Kidney (tissue), 2 donors: ENCODE data around the gene FBN3. TPM values are rescaled to one million over a fixed set of nuclear protein-coding genes. Genes with fewer than 3 reads are reported as not detected.

ENCODE experiments used
- polyA plus RNA-seq: library from polyadenylated mRNA; stranded (reverse); fragments of 350-450 nt; fragmentation: Illumina TruSeq; extraction: RNeasy Lipid Tissue Mini Kit (QIAGEN cat#74804); gene quantifications from one replicate; pipeline ENCODE4 v1.2.3, GENCODE V29; 2014; ENCODE audit warnings: low read depth, low replicate concordance; ENCODE audit not compliant: insufficient read depth
- total RNA-seq: library from RNA; stranded (reverse); fragmentation: NEBNext Ultra II Directional; extraction: Animal tissue kit (Norgen Biotek cat#: 25700); gene quantifications from one replicate; pipeline ENCODE4 v1.2.1, GENCODE V29; 2021
- donor health status: DM: yes; HTN: yes; CAD: no.

Gene FBN3
- total and polyA plus RNA-seq, 2 donors from 2014 or later: 0.44 to 0.56 TPM

Other genes with a start within 250 kb of the FBN3 start
- 37.0 TPM for gene MAP2K7, start 245.7 kb downstream of the FBN3 start, total RNA-seq
- 16.7 TPM for gene MAP2K7, start 245.7 kb downstream of the FBN3 start, polyA plus RNA-seq
- 0.44 TPM for gene TGFBR3L, start 234.8 kb downstream of the FBN3 start, total RNA-seq
- gene TGFBR3L, start 234.8 kb downstream of the FBN3 start, polyA plus RNA-seq: 1.5 TPM
- 18.4 TPM for gene SNAPC2, start 229.3 kb downstream of the FBN3 start, total RNA-seq
- 24.3 TPM for gene SNAPC2, start 229.3 kb downstream of the FBN3 start, polyA plus RNA-seq
- 25.9 TPM for gene CTXN1, start 223.5 kb downstream of the FBN3 start, total RNA-seq
- 8.9 TPM for gene CTXN1, start 223.5 kb downstream of the FBN3 start, polyA plus RNA-seq
- gene TIMM44, start 205.9 kb downstream of the FBN3 start, total RNA-seq: 57.8 TPM
- 46.7 TPM for gene TIMM44, start 205.9 kb downstream of the FBN3 start, polyA plus RNA-seq
- gene ELAVL1, start 144.0 kb downstream of the FBN3 start, total RNA-seq: 64.7 TPM
- gene ELAVL1, start 144.0 kb downstream of the FBN3 start, polyA plus RNA-seq: 34.6 TPM
- gene CCL25, start 96.8 kb downstream of the FBN3 start, total RNA-seq: not detected
- gene CCL25, start 96.8 kb downstream of the FBN3 start, polyA plus RNA-seq: not detected
- 36.5 TPM for gene CERS4, start 59.8 kb upstream of the FBN3 start, total RNA-seq
- gene CERS4, start 59.8 kb upstream of the FBN3 start, polyA plus RNA-seq: 65.5 TPM
- gene CD320, start 158.8 kb upstream of the FBN3 start, total RNA-seq: 26.1 TPM
- 63.1 TPM for gene CD320, start 158.8 kb upstream of the FBN3 start, polyA plus RNA-seq
- gene NDUFA7, start 171.8 kb upstream of the FBN3 start, total RNA-seq: 51.2 TPM
- 304 TPM for gene NDUFA7, start 171.8 kb upstream of the FBN3 start, polyA plus RNA-seq
- 1,258 TPM for gene RPS28, start 171.9 kb upstream of the FBN3 start, total RNA-seq
- 1,887 TPM for gene RPS28, start 171.9 kb upstream of the FBN3 start, polyA plus RNA-seq
- gene KANK3, start 193.7 kb upstream of the FBN3 start, total RNA-seq: 26.6 TPM
- gene KANK3, start 193.7 kb upstream of the FBN3 start, polyA plus RNA-seq: 15.0 TPM
- 7.2 TPM for gene ANGPTL4, start 214.6 kb upstream of the FBN3 start, total RNA-seq
- gene ANGPTL4, start 214.6 kb upstream of the FBN3 start, polyA plus RNA-seq: 40.3 TPM
- 146 TPM for gene RAB11B, start 240.8 kb upstream of the FBN3 start, total RNA-seq
- gene RAB11B, start 240.8 kb upstream of the FBN3 start, polyA plus RNA-seq: 148 TPM